ENCODE measurements around the gene CAPN5. TPM values are rescaled to one million over a fixed set of nuclear protein-coding genes. Genes with fewer than 3 reads are reported as not detected.

Gene CAPN5
- polyA plus RNA-seq, 2 of the 4 experiments (the other 2 are of a cell fraction), result 9.4 to 12.9 TPM

DNA sequence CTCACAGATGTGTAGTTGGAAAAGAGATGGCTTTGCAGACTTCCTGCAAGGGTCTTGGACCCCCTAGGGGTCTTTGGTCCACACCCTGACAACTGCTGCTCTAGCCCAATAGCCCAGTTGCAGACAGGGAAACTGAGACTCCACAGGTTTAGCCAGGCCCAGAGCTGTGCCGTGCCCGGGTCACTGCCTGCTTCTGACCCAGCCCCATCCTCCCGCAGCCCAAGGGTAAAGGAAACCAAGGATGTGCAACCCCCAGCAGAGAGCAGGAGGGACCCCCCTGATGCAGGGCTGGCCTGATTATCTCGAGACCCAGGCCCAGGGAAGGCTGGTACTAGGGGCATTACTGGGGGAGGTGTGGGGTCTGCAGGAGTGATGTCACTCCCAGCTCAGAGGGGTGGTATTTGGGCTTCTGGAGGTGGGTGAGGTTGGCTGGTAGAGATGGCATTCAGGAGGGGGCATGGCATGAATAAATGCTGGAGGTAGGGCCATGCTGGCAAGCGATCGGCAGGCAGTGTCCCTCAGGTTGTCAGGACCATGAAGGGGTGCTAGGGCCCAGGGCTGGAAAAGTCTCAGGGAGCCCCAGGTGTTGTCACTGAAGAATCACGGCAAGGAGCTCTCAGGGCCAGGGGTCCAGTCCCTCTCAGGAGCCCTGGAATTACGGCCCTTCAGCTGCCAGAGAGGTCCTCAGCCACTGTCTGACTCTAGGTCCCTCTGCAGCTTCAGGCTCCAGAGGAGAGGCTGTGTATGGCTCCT lies 82.4 kb downstream of the CAPN5 start (continued):
- no peak for TF ChIP-seq REST (IDR thresholded peaks at IDR 0.05)
- no peak for TF ChIP-seq ZNF302 (CRISPR knock-in tag; IDR thresholded peaks at IDR 0.05)
- TF ChIP-seq RCOR1 (IDR thresholded peaks at IDR 0.05; ENCODE audit: low read depth, low read length), result no peak

DNA sequence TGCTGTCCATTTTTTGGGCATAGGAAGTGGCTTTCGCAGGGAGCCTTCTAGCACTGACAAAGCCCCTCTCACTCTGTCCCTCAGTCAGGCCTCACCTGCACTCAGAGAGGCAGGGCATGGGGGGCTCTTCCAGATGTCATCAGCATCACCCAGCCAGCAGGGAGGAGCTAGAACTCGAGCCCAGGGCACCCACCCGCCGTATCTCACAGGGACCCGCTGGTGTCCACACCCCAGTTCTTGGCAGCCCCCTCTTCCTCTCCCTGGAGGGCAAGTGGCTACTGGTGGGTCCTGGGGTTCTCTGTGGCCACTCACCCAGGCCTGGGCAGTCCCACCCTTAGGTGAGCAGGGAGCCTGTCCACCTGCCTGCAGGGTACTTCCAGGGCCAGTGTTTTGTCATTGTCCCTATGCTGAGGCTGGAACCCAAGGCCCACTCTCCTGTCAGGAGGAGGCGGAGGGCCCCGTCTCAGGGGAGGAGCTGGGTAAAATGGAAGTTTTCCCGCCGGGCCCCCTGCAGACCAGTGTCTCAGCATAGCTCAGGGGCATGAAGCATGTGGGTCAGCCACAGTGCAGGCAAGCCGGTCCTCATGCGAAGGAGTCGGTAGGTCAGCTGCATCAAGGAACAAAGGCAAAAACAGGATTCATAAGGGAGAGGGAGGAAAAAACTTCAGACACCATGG lies 83.1 kb downstream of the CAPN5 start:
- no peak overlapping the region for H3K4me3 ChIP-seq
- TF ChIP-seq POLR2A (IDR thresholded peaks at IDR 0.05; ENCODE audit: low read length) (no peak), MAFK (IDR thresholded peaks at IDR 0.05; ENCODE audit: partially characterized antibody) (no peak), FOSB (CRISPR knock-in tag; IDR thresholded peaks at IDR 0.05) (no peak)
- DNase-seq (ENCODE audit: low read depth in 1 of 2, low spot score in 1 of 2) (no peak), ATAC-seq (no peak), FAIRE-seq (no peak)
- H3K9me3 ChIP-seq, result no peaks in the 10 kb centered on the region
- CTCF ChIA-PET, result interaction anchor here (0.9 to 2.0 kb wide), 5 partner anchors 16 to 42 kb away, joined by 3 to 5 read pairs (median 3); no protein-coding TSS in a partner anchor
- POLR2A ChIA-PET, result no interaction called here
- no peak overlapping the region for H3K27ac ChIP-seq
- H3K4me2 ChIP-seq, result no peak overlapping the region
- 76% methylated on average over 8 of the region's 12 CpGs for WGBS (ENCODE audit: missing lambda C conversion rate)
- H3K4me1 ChIP-seq, result peaks cover 2% of the 10 kb centered on the region; the same call in 1 of the 3 replicates

GRCh38 chr11:77150836-77151235 lies 84.1 kb downstream of the CAPN5 start:
- no peak for FAIRE-seq
- WGBS (ENCODE audit: missing lambda C conversion rate), result 81% methylated on average over 10 of the region's 10 CpGs
- no peak for ATAC-seq
- H3K9me3 ChIP-seq, result no peaks in the 10 kb centered on the region
- TF ChIP-seq FOXS1 (CRISPR knock-in tag; IDR thresholded peaks at IDR 0.05) (no peak), EHF (CRISPR knock-in tag; IDR thresholded peaks at IDR 0.05) (no peak), ZSCAN20 (CRISPR knock-in tag; IDR thresholded peaks at IDR 0.05) (no peak), GATA3 (IDR thresholded peaks at IDR 0.05; ENCODE audit: borderline replicate concordance) (no peak), RARB (CRISPR knock-in tag; IDR thresholded peaks at IDR 0.05) (no peak), HOXB13 (CRISPR knock-in tag; IDR thresholded peaks at IDR 0.05; ENCODE audit: low read depth) (no peak), RNF2 (IDR thresholded peaks at IDR 0.05; ENCODE audit: borderline replicate concordance, low read depth) (no peak), SMC3 (IDR thresholded peaks at IDR 0.05) (no peak), BCL3 (IDR thresholded peaks at IDR 0.05) (no peak), KDM1A (IDR thresholded peaks at IDR 0.05; ENCODE audit: low read depth) (no peak), ZNF302 (CRISPR knock-in tag; IDR thresholded peaks at IDR 0.05) (no peak), CEBPB (IDR thresholded peaks at IDR 0.05) (no peak), CHD2 (IDR thresholded peaks at IDR 0.05; ENCODE audit: low read length, partially characterized antibody) (no peak), JUNB (IDR thresholded peaks at IDR 0.05) (no peak), ZFP36 (IDR thresholded peaks at IDR 0.05; ENCODE audit: borderline replicate concordance, partially characterized antibody) (no peak), USF2 (IDR thresholded peaks at IDR 0.05) (no peak), EHMT2 (IDR thresholded peaks at IDR 0.05; ENCODE audit: low read depth) (no peak), TFCP2L1 (CRISPR knock-in tag; IDR thresholded peaks at IDR 0.05) (no peak)
- TF ChIP-seq, protein P1, sequence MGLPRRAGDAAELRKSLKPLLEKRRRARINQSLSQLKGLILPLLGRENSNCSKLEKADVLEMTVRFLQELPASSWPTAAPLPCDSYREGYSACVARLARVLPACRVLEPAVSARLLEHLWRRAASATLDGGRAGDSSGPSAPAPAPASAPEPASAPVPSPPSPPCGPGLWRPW (IDR thresholded peaks at IDR 0.05), result no peak
- CTCF ChIA-PET, result interaction anchor here (0.8 to 1.5 kb wide), 5 partner anchors 15 to 42 kb away, joined by 3 read pairs; partner anchors contain the start of gene MYO7A
- H3K4me2 ChIP-seq, result no peak overlapping the region
- H3K4me1 ChIP-seq, result no peaks in the 10 kb centered on the region
- no peak overlapping the region for H3K27ac ChIP-seq
- H3K4me3 ChIP-seq, result no peak overlapping the region
- no peak for DNase-seq (ENCODE audit: low read depth in 1 of 2, low spot score in 1 of 2)
- POLR2A ChIA-PET, result no interaction called here
